ENCODE measurements around the gene CYP2B6.
"Not testable (repeated sequence)": the region's sequence is repeated elsewhere in the genome, so short reads cannot be mapped to it uniquely, and the experiment has no call there.

CYP2B6 gene

GRCh38 chr19:40981591-40981990, 9.5 kb upstream of the CYP2B6 start:
- DNase-seq = no peak

- DNase-seq = no peak
Measured at GRCh38 chr19:40982594-40983101, 8.4 kb upstream of the CYP2B6 start.

- no peak for DNase-seq
Measured at GRCh38 chr19:40989453-40989852, 1.6 kb upstream of the CYP2B6 start.

- DNase-seq = no peak
Measured at GRCh38 chr19:40995355-40995754, 4.3 kb downstream of the CYP2B6 start.

- not testable (repeated sequence) for DNase-seq
Measured at GRCh38 chr19:40999018-40999417, 7.9 kb downstream of the CYP2B6 start.

GRCh38 chr19:41000310-41000737, 9.2 kb downstream of the CYP2B6 start:
- no peak for DNase-seq

- DNase-seq = no peak
Measured at GRCh38 chr19:41001243-41001971, 10.3 kb downstream of the CYP2B6 start.

- DNase-seq = not testable (repeated sequence)
Measured at GRCh38 chr19:41003656-41004055, 12.6 kb downstream of the CYP2B6 start.

- no peak for DNase-seq
Measured at GRCh38 chr19:41009700-41010235, 18.7 kb downstream of the CYP2B6 start.

GRCh38 chr19:41013359-41013758, 22.3 kb downstream of the CYP2B6 start:
- DNase-seq = no peak

GRCh38 chr19:41014643-41015042, 23.6 kb downstream of the CYP2B6 start:
- DNase-seq = no peak

GRCh38 chr19:41016488-41017071, 25.5 kb downstream of the CYP2B6 start:
- DNase-seq = no peak

GRCh38 chr19:41018736-41019290, 27.7 kb downstream of the CYP2B6 start:
- DNase-seq = no peak

- DNase-seq = no peak
Measured at GRCh38 chr19:41019346-41019745, 28.3 kb downstream of the CYP2B6 start.

- no peak for DNase-seq
Measured at GRCh38 chr19:41023193-41023592, 32.1 kb downstream of the CYP2B6 start.

- no peak for DNase-seq
Measured at GRCh38 chr19:41025411-41025810, 34.3 kb downstream of the CYP2B6 start.

GRCh38 chr19:41025871-41026270, 34.8 kb downstream of the CYP2B6 start:
- no peak for DNase-seq

GRCh38 chr19:41027273-41027967, 36.3 kb downstream of the CYP2B6 start:
- no peak for DNase-seq

- DNase-seq = no peak
Measured at GRCh38 chr19:41029524-41030432, 38.7 kb downstream of the CYP2B6 start.

- no peak for DNase-seq
Measured at GRCh38 chr19:41030651-41031050, 39.6 kb downstream of the CYP2B6 start.

GRCh38 chr19:41031916-41032315, 40.8 kb downstream of the CYP2B6 start:
- DNase-seq = no peak

GRCh38 chr19:41033324-41033723, 42.2 kb downstream of the CYP2B6 start:
- not testable (repeated sequence) for DNase-seq

Data from activated CD4-positive, alpha-beta T cell treated with anti-CD3 and anti-CD28 coated beads, Interleukin-2, amount 50 U/mL, for 4 hours (primary cell).